Liver (tissue), 9 donors: ENCODE data around the gene FAM221B. TPM values are rescaled to one million over a fixed set of nuclear protein-coding genes. Genes with fewer than 3 reads are reported as not detected.

Source experiments
- DNase-seq: peaks from one replicate; pipeline ENCODE4 v3.0.0-alpha.2; 2017; ENCODE audit warnings: low spot score
- H3K27ac ChIP-seq, 2 donors: one replicate each; pipeline ENCODE4 v1.7.0; 2013; ENCODE audit warnings: inconsistent platforms in 2 of 2, low read length in 2 of 2, control low read depth in 1 of 2, low read depth in 1 of 2, mild to moderate bottlenecking in 1 of 2
- H3K27me3 ChIP-seq, 4 donors: one replicate each; pipeline versions ENCODE4 v1.6.1 to v1.7.0; 2013; ENCODE audit warnings: low read length in 3 of 4, inconsistent platforms in 1 of 4, mild to moderate bottlenecking in 1 of 4, moderate library complexity in 1 of 4; ENCODE audit not compliant: control insufficient read depth in 4 of 4, insufficient read depth in 4 of 4
- H3K36me3 ChIP-seq, 4 donors: one replicate each; pipeline versions ENCODE4 v1.6.1 to v1.7.0; 2013; ENCODE audit warnings: low read length in 3 of 4, mild to moderate bottlenecking in 3 of 4, low read depth in 1 of 4, moderate library complexity in 1 of 4; ENCODE audit not compliant: control insufficient read depth in 4 of 4, insufficient read depth in 3 of 4
- H3K4me1 ChIP-seq, 4 donors: one replicate each; pipeline versions ENCODE4 v1.6.1 to v1.7.0; 2013; ENCODE audit warnings: low read length in 3 of 4, mild to moderate bottlenecking in 3 of 4, moderate library complexity in 1 of 4; ENCODE audit not compliant: control insufficient read depth in 4 of 4, insufficient read depth in 4 of 4
- H3K4me3 ChIP-seq, 3 donors: one replicate each; pipeline versions ENCODE4 v1.6.1 to v1.7.0; 2013; ENCODE audit warnings: low read length in 3 of 3, control low read depth in 1 of 3, low read depth in 1 of 3, mild to moderate bottlenecking in 1 of 3
- H3K9ac ChIP-seq, 2 donors: one replicate each; pipeline ENCODE4 v1.7.0; 2013; ENCODE audit warnings: low read length in 2 of 2, mild to moderate bottlenecking in 2 of 2, moderate library complexity in 2 of 2, control low read depth in 1 of 2, low read depth in 1 of 2
- H3K9me3 ChIP-seq, 4 donors: one replicate each; pipeline versions ENCODE4 v1.6.1 to v1.7.0; 2013; ENCODE audit warnings: low read length in 3 of 4; ENCODE audit not compliant: control insufficient read depth in 4 of 4
- ATF3 ChIP-seq: IDR thresholded peaks from 2 replicates; pipeline ENCODE4 v1.6.1; 2016; ENCODE audit warnings: antibody characterized with exemption
- CTCF ChIP-seq: fragments of 150-350 bp; IDR thresholded peaks from 2 replicates; pipeline ENCODE4 v1.5.1; 2017; ENCODE audit warnings: improper control_type of control experiment, low read depth, low read length; ENCODE audit not compliant: missing input control
- EGR1 ChIP-seq, 2 donors: IDR thresholded peaks; 2 replicates each; pipeline ENCODE4 v1.6.1; 2016 to 2018; ENCODE audit warnings: antibody characterized with exemption in 2 of 2, low read depth in 2 of 2
- FOXA1 ChIP-seq: IDR thresholded peaks from 2 replicates; pipeline ENCODE4 v1.6.1; 2016; ENCODE audit warnings: antibody characterized with exemption
- FOXA2 ChIP-seq: IDR thresholded peaks from 2 replicates; pipeline ENCODE4 v1.6.1; 2016; ENCODE audit warnings: antibody characterized with exemption
- GABPA ChIP-seq, 2 donors: IDR thresholded peaks in 1 of 2; conservative IDR thresholded peaks in 1 of 2; 2 replicates each; pipeline ENCODE4 v1.6.1; 2016; ENCODE audit warnings: antibody characterized with exemption in 2 of 2, mild to moderate bottlenecking in 1 of 2, moderate library complexity in 1 of 2
- HNF4A ChIP-seq, 2 donors: conservative IDR thresholded peaks; 2 replicates each; pipeline ENCODE4 v1.6.1; 2016; ENCODE audit warnings: antibody characterized with exemption in 2 of 2, mild to moderate bottlenecking in 2 of 2
- HNF4G ChIP-seq: IDR thresholded peaks from 2 replicates; pipeline ENCODE4 v1.6.1; 2016; ENCODE audit warnings: antibody characterized with exemption
- JUND ChIP-seq, 2 donors: IDR thresholded peaks; 2 replicates each; pipeline ENCODE4 v1.6.1; 2016; ENCODE audit warnings: antibody characterized with exemption in 2 of 2
- MAX ChIP-seq: IDR thresholded peaks from 2 replicates; pipeline ENCODE4 v1.6.1; 2016; ENCODE audit warnings: antibody characterized with exemption
- NR2F2 ChIP-seq: IDR thresholded peaks from 2 replicates; pipeline ENCODE4 v1.6.1; 2016; ENCODE audit warnings: antibody characterized with exemption
- RAD21 ChIP-seq, 2 donors: IDR thresholded peaks; 2 replicates each; pipeline ENCODE4 v1.6.1; 2016; ENCODE audit warnings: antibody characterized with exemption in 2 of 2, mild to moderate bottlenecking in 2 of 2
- REST ChIP-seq: IDR thresholded peaks from 2 replicates; pipeline ENCODE4 v1.6.1; 2016; ENCODE audit warnings: antibody characterized with exemption, mild to moderate bottlenecking
- RXRA ChIP-seq, 2 donors: IDR thresholded peaks; 2 replicates each; pipeline ENCODE4 v1.6.1; 2017 to 2018; ENCODE audit warnings: antibody characterized with exemption in 2 of 2, mild to moderate bottlenecking in 1 of 2
- SP1 ChIP-seq: IDR thresholded peaks from 2 replicates; pipeline ENCODE4 v1.6.1; 2018; ENCODE audit warnings: antibody characterized with exemption, mild to moderate bottlenecking
- TAF1 ChIP-seq: conservative IDR thresholded peaks from 2 replicates; pipeline ENCODE4 v1.6.1; 2016; ENCODE audit warnings: antibody characterized with exemption, mild to moderate bottlenecking
- YY1 ChIP-seq: IDR thresholded peaks from 2 replicates; pipeline ENCODE4 v1.6.1; 2016; ENCODE audit warnings: antibody characterized with exemption, mild to moderate bottlenecking
- ZBTB33 ChIP-seq: IDR thresholded peaks from 2 replicates; pipeline ENCODE4 v1.6.1; 2016; ENCODE audit warnings: antibody characterized with exemption
- WGBS: extraction: QIAGEN DNeasy Blood & Tissue Kit; methylation state at CpG from one replicate; pipeline ENCODE4 v1.1.7; 2013; 5-methylcytosine and 5-hydroxymethylcytosine counted together
- polyA plus RNA-seq, 2 donors: library from polyadenylated mRNA; stranded (reverse) in 1 of 2; unstranded in 1 of 2; fragments of 200-250 nt in 1 of 2; fragments of >200 nt in 1 of 2; fragmentation: Nextera tagmentation in 1 of 2; extraction: Ambion mirVana in 1 of 2; gene quantifications; one replicate each; pipeline versions ENCODE4 v1.2.1 to v1.2.3, GENCODE V29; 2013 to 2015
- total RNA-seq, 2 donors: library from RNA; depleted of rRNA; stranded (reverse); fragments of >200 nt; gene quantifications; one replicate each; pipeline ENCODE4 v1.2.3, GENCODE V29; 2014
- donor health status: healthy.
- donor health status: healthy.
- donor health status: healthy.
- donor health status: healthy.
- donor health status: healthy.

The FAM221B gene
- total RNA-seq (not detected), polyA plus RNA-seq (under 1 TPM in 1 of 2 donors, not detected in 1; 0.35 TPM)

- no peaks in the 10 kb centered on the region for H3K27me3 ChIP-seq
- H3K9me3 ChIP-seq: no peaks in the 10 kb centered on the region
- H3K4me1 ChIP-seq: peaks cover 5 to 23% (median 12%) of the 10 kb centered on the region in 4 donors
- peak within 1 kb of the TSS; percentile 62 to 84 for H3K27ac ChIP-seq
- TF ChIP-seq MAX: no peak
- no peak for TF ChIP-seq FOXA1
- no peak for TF ChIP-seq JUND (IDR thresholded peaks at IDR 0.05)
- no peak for TF ChIP-seq GABPA (IDR thresholded peaks at IDR 0.05 in 1 of 2, conservative IDR thresholded peaks at IDR 0.05 in 1 of 2)
- no peak for TF ChIP-seq HNF4G
- TF ChIP-seq CTCF: no peak
- no peak for TF ChIP-seq RAD21 (IDR thresholded peaks at IDR 0.05)
- no peak for TF ChIP-seq ATF3
- TF ChIP-seq HNF4A (conservative IDR thresholded peaks at IDR 0.05): no peak
- TF ChIP-seq NR2F2: no peak
- TF ChIP-seq YY1: no peak
- no peak for TF ChIP-seq RXRA (IDR thresholded peaks at IDR 0.05)
- TF ChIP-seq REST: no peak
- TF ChIP-seq FOXA2: no peak
- TF ChIP-seq ZBTB33: no peak
- no peak for TF ChIP-seq TAF1
- no peak for TF ChIP-seq EGR1 (IDR thresholded peaks at IDR 0.05; ENCODE audit: low read depth in 2 of 2)
- TF ChIP-seq SP1: no peak
- peak within 1 kb of the TSS; percentile 78 for H3K4me3 ChIP-seq
- H3K9ac ChIP-seq: peak within 1 kb of the TSS; percentile 69 to 82
- H3K36me3 ChIP-seq: no peaks in the 10 kb centered on the region
- DNase-seq: no peak
- 2% methylated on average over 21 of the region's 21 CpGs for WGBS
These were observed at the start of gene FAM221B for GRCh38 chr9:35828716-35829083. TSS of gene FAM221B (minus strand) at chr9:35828732. CDS start at chr9:35826161, 2,571 bp downstream.
